ENCODE data around the gene CLEC16A.

DNA sequence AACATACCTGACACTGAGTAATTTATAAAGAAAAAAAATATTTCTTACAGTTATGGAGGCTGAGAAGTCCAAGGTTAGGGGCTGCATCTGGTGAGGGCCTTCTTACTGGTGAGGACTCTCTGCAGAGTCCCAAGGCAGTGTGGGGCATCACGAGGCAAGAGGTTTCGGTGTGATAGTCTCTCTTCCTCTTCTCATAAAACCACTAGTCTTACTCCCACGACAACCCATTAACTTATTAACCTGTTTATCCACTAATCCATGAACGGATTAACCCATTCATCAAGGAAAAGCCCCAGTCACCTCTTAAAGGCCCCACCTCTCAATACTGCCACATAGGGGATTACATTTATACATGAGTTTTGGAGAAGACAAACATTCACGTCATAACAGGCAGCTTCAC, 47.2 kb upstream of the CLEC16A start:
- no peak for TF ChIP-seq POLR2A (IDR thresholded peaks at IDR 0.05)
- TF ChIP-seq, protein P1, sequence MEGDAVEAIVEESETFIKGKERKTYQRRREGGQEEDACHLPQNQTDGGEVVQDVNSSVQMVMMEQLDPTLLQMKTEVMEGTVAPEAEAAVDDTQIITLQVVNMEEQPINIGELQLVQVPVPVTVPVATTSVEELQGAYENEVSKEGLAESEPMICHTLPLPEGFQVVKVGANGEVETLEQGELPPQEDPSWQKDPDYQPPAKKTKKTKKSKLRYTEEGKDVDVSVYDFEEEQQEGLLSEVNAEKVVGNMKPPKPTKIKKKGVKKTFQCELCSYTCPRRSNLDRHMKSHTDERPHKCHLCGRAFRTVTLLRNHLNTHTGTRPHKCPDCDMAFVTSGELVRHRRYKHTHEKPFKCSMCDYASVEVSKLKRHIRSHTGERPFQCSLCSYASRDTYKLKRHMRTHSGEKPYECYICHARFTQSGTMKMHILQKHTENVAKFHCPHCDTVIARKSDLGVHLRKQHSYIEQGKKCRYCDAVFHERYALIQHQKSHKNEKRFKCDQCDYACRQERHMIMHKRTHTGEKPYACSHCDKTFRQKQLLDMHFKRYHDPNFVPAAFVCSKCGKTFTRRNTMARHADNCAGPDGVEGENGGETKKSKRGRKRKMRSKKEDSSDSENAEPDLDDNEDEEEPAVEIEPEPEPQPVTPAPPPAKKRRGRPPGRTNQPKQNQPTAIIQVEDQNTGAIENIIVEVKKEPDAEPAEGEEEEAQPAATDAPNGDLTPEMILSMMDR (IDR thresholded peaks at IDR 0.05) = no peak

All from gastroesophageal sphincter (tissue), 3 donors.